GM23338 (cell line): Measurements from ENCODE around the gene LRCH3. TPM values are rescaled to one million over a fixed set of nuclear protein-coding genes. Genes with fewer than 3 reads are reported as not detected.

ENCODE experiments used
- ATAC-seq: fragments of 200-7000 bp; cut with Tn5 transposase; 3 replicates; pipeline ENCODE4 v1.9.1; 2020
- DNase-seq: peaks from one replicate; pipeline ENCODE4 v3.0.0-alpha.2; 2015; ENCODE audit warnings: low spot score
- H2AFZ ChIP-seq: fragments of 200-600 bp; sonication (generic); 2 replicates; pipeline ENCODE4 v1.8.0; 2016; ENCODE audit warnings: antibody characterized with exemption, mild to moderate bottlenecking, moderate library complexity
- H3F3A ChIP-seq: fragments of 200-600 bp; sonication (generic); replicated peaks from 2 replicates; pipeline ENCODE4 v1.8.0; 2017; ENCODE audit warnings: antibody characterized with exemption, mixed run types, low read depth
- H3K27ac ChIP-seq: fragments of 200-600 bp; sonication (generic); 2 replicates; pipeline ENCODE4 v1.6.1; 2016; ENCODE audit warnings: low read depth
- H3K27me3 ChIP-seq: fragments of 200-600 bp; sonication (generic); 2 replicates; pipeline ENCODE4 v1.8.0; 2016; ENCODE audit warnings: mild to moderate bottlenecking, mixed run types, moderate library complexity; ENCODE audit not compliant: insufficient read depth
- H3K36me3 ChIP-seq: fragments of 200-600 bp; sonication (generic); 2 replicates; pipeline ENCODE4 v1.8.0; 2016; ENCODE audit warnings: mild to moderate bottlenecking; ENCODE audit not compliant: insufficient read depth
- H3K4me1 ChIP-seq: fragments of 200-600 bp; sonication (generic); 2 replicates; pipeline ENCODE4 v1.8.0; 2016; ENCODE audit warnings: mild to moderate bottlenecking, moderate library complexity; ENCODE audit not compliant: insufficient read depth
- H3K4me2 ChIP-seq: fragments of 200-600 bp; sonication (generic); 2 replicates; pipeline ENCODE4 v1.7.1; 2017; ENCODE audit warnings: mixed run types
- H3K4me3 ChIP-seq: fragments of 200-600 bp; sonication (generic); 2 replicates; pipeline ENCODE4 v1.6.1; 2016; ENCODE audit warnings: mixed run types
- H3K79me2 ChIP-seq: fragments of 200-600 bp; sonication (generic); replicated peaks from 2 replicates; pipeline ENCODE4 v1.8.0; 2017; ENCODE audit warnings: mild to moderate bottlenecking; ENCODE audit not compliant: insufficient read depth
- H3K9me2 ChIP-seq: fragments of 200-600 bp; sonication (generic); 2 replicates; pipeline ENCODE4 v1.8.0; 2017; ENCODE audit not compliant: insufficient read depth
- H4K20me1 ChIP-seq: fragments of 200-600 bp; sonication (generic); replicated peaks from 2 replicates; pipeline ENCODE4 v1.8.0; 2017; ENCODE audit warnings: mild to moderate bottlenecking; ENCODE audit not compliant: insufficient read depth
- H3K27ac Mint-ChIP-seq: 2 replicates; pipeline ENCODE4 v1.8.0; 2020; ENCODE audit warnings: inconsistent platforms, mild to moderate bottlenecking, moderate library complexity, mixed read lengths
- H3K27me3 Mint-ChIP-seq: 3 replicates; pipeline ENCODE4 v1.8.0; 2022; ENCODE audit warnings: low read depth, mild to moderate bottlenecking, moderate library complexity, mixed read lengths, inconsistent platforms; ENCODE audit not compliant: insufficient read depth, poor library complexity
- H3K36me3 Mint-ChIP-seq: 3 replicates; pipeline ENCODE4 v1.8.0; 2021; ENCODE audit warnings: low read depth, mild to moderate bottlenecking, inconsistent platforms, moderate library complexity, mixed read lengths
- H3K4me1 Mint-ChIP-seq: 3 replicates; pipeline ENCODE4 v1.8.0; 2020; ENCODE audit warnings: mild to moderate bottlenecking, inconsistent platforms, mixed read lengths
- H3K4me3 Mint-ChIP-seq: 3 replicates; pipeline ENCODE4 v1.8.0; 2021; ENCODE audit warnings: moderate library complexity, mild to moderate bottlenecking, inconsistent platforms, mixed read lengths
- H3K9me3 Mint-ChIP-seq: 3 replicates; pipeline ENCODE4 v1.8.0; 2020; ENCODE audit warnings: moderate library complexity, mild to moderate bottlenecking, inconsistent platforms, mixed read lengths
- CREB1 ChIP-seq: fragments of 250-450 bp; sonication (Bioruptor Pico); IDR thresholded peaks from 2 replicates; pipeline ENCODE4 v1.5.0; 2020; ENCODE audit warnings: low read depth, mild to moderate bottlenecking, moderate library complexity
- EZH2phosphoT487 ChIP-seq: fragments of 200-600 bp; sonication (generic); IDR thresholded peaks from one replicate; pipeline ENCODE4 v1.8.1; 2018; ENCODE audit warnings: antibody characterized with exemption; ENCODE audit not compliant: unreplicated experiment
- JUNB ChIP-seq: IDR thresholded peaks from one replicate; pipeline ENCODE4 v1.6.1; 2016; ENCODE audit warnings: antibody characterized with exemption; ENCODE audit not compliant: unreplicated experiment
- POLR2AphosphoS5 ChIP-seq: IDR thresholded peaks from 2 replicates; pipeline ENCODE4 v1.6.1; 2016; ENCODE audit warnings: antibody characterized with exemption, low read depth
- polyA plus RNA-seq: library from polyadenylated mRNA; unstranded; fragments of >200 nt; fragmentation: Nextera tagmentation; extraction: Ambion mirVana; gene quantifications from 2 replicates; pipeline ENCODE4 v1.2.1, GENCODE V29; 2016
- total RNA-seq: library from RNA; depleted of rRNA; stranded (reverse); fragments of >200 nt; shearing (Covaris generic); gene quantifications from 2 replicates; pipeline ENCODE4 v1.2.3, GENCODE V29; 2014
- TF ChIP-seq, protein P1 (sequence below): fragments of 250-450 bp; sonication (Bioruptor Pico); IDR thresholded peaks from 2 replicates; pipeline ENCODE4 v1.5.0; 2020; ENCODE audit warnings: mild to moderate bottlenecking, moderate library complexity
- TF ChIP-seq, protein P2 (sequence below): IDR thresholded peaks from one replicate; pipeline ENCODE4 v1.6.1; 2018; ENCODE audit warnings: antibody characterized with exemption; ENCODE audit not compliant: unreplicated experiment

The LRCH3 gene
- total and polyA plus RNA-seq, 2 experiments from 2014 or later, result 22.9 to 60.0 TPM

DNA sequence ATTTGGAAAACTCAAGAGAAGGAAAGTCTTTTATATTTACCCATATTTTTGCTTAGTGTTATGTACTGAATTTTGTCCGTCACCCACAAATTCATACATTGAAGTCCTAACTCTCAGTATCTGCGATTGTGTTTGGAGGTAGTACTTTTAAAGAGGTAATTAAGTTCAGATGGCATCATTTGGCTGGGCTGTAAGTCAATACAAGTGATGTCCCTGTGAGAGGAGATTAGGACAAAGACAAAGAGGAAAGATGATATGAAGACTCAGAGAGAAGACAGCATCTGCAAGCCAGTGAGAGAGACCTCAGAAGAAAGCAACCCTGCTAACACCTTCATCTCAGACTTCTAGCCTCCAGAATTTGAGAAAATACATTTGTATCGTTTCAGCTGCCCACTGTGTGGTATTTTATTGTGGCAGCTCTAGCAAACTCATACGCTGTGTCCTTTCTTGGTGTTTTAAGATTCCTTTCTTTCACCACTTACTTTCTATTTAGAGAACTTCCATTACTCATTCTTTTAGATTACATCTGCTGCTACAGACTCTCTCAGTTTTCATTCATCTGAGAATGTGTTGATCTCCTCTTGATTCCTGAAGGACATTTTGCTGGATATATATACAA lies 17.0 kb downstream of the LRCH3 start:
- Mint-ChIP-seq H3K27ac (no peak overlapping the region), H3K4me3 (no peak overlapping the region), H3K9me3 (no peaks in the 10 kb centered on the region), H3K4me1 (peaks cover 6% of the 10 kb centered on the region), H3K36me3 (peaks cover 6% of the 10 kb centered on the region; the same call in 1 of the 3 replicates), H3K27me3 (no peaks in the 10 kb centered on the region)
- H3K9me2 ChIP-seq, result no peaks in the 10 kb centered on the region
- TF ChIP-seq, protein P1, sequence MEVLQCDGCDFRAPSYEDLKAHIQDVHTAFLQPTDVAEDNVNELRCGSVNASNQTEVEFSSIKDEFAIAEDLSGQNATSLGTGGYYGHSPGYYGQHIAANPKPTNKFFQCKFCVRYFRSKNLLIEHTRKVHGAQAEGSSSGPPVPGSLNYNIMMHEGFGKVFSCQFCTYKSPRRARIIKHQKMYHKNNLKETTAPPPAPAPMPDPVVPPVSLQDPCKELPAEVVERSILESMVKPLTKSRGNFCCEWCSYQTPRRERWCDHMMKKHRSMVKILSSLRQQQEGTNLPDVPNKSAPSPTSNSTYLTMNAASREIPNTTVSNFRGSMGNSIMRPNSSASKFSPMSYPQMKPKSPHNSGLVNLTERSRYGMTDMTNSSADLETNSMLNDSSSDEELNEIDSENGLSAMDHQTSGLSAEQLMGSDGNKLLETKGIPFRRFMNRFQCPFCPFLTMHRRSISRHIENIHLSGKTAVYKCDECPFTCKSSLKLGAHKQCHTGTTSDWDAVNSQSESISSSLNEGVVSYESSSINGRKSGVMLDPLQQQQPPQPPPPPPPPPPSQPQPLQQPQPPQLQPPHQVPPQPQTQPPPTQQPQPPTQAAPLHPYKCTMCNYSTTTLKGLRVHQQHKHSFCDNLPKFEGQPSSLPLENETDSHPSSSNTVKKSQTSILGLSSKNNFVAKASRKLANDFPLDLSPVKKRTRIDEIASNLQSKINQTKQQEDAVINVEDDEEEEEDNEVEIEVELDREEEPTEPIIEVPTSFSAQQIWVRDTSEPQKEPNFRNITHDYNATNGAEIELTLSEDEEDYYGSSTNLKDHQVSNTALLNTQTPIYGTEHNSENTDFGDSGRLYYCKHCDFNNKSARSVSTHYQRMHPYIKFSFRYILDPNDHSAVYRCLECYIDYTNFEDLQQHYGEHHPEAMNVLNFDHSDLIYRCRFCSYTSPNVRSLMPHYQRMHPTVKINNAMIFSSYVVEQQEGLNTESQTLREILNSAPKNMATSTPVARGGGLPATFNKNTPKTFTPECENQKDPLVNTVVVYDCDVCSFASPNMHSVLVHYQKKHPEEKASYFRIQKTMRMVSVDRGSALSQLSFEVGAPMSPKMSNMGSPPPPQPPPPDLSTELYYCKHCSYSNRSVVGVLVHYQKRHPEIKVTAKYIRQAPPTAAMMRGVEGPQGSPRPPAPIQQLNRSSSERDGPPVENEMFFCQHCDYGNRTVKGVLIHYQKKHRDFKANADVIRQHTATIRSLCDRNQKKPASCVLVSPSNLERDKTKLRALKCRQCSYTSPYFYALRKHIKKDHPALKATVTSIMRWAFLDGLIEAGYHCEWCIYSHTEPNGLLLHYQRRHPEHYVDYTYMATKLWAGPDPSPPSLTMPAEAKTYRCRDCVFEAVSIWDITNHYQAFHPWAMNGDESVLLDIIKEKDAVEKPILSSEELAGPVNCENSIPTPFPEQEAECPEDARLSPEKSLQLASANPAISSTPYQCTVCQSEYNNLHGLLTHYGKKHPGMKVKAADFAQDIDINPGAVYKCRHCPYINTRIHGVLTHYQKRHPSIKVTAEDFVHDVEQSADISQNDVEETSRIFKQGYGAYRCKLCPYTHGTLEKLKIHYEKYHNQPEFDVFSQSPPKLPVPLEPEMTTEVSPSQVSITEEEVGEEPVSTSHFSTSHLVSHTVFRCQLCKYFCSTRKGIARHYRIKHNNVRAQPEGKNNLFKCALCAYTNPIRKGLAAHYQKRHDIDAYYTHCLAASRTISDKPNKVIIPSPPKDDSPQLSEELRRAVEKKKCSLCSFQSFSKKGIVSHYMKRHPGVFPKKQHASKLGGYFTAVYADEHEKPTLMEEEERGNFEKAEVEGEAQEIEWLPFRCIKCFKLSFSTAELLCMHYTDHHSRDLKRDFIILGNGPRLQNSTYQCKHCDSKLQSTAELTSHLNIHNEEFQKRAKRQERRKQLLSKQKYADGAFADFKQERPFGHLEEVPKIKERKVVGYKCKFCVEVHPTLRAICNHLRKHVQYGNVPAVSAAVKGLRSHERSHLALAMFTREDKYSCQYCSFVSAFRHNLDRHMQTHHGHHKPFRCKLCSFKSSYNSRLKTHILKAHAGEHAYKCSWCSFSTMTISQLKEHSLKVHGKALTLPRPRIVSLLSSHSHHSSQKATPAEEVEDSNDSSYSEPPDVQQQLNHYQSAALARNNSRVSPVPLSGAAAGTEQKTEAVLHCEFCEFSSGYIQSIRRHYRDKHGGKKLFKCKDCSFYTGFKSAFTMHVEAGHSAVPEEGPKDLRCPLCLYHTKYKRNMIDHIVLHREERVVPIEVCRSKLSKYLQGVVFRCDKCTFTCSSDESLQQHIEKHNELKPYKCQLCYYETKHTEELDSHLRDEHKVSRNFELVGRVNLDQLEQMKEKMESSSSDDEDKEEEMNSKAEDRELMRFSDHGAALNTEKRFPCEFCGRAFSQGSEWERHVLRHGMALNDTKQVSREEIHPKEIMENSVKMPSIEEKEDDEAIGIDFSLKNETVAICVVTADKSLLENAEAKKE (CRISPR knock-in tag), result no peak
- no peak for TF ChIP-seq POLR2AphosphoS5
- no peak overlapping the region for H3K4me3 ChIP-seq
- peaks cover 43% of the 10 kb centered on the region for H4K20me1 ChIP-seq
- ATAC-seq, result no peak
- H3K27ac ChIP-seq, result 0 out of 2 replicates have a peak overlapping the region, but pooled peaks have one; percentile 1
- 0 out of 2 replicates have a peak, but pooled peaks cover 4% of the 10 kb centered on the region for H3K4me1 ChIP-seq
- H2AFZ ChIP-seq, result no peak overlapping the region
- peaks cover 96% of the 10 kb centered on the region for H3K79me2 ChIP-seq
- H3K4me2 ChIP-seq, result no peak overlapping the region
- no peaks in the 10 kb centered on the region for H3K27me3 ChIP-seq
- no peaks in the 10 kb centered on the region for H3F3A ChIP-seq
- no peaks in the 10 kb centered on the region for H3K36me3 ChIP-seq
- no peak for DNase-seq

- Mint-ChIP-seq H3K27me3 (peaks cover 2% of the 10 kb centered on the region), H3K4me1 (peaks cover 12% of the 10 kb centered on the region), H3K9me3 (no peaks in the 10 kb centered on the region; the same call in 2 of the 3 replicates), H3K27ac (peak overlapping the region; percentile 71), H3K4me3 (no peak overlapping the region), H3K36me3 (peaks cover 9% of the 10 kb centered on the region; the same call in 2 of the 3 replicates)
- no peaks in the 10 kb centered on the region for H3K9me2 ChIP-seq
- 0 out of 2 replicates have a peak overlapping the region, but pooled peaks have one; percentile 3 for H3K27ac ChIP-seq
- no peaks in the 10 kb centered on the region for H3K27me3 ChIP-seq
- DNase-seq (no peak), ATAC-seq (no peak)
- H3F3A ChIP-seq, result no peaks in the 10 kb centered on the region
- H3K36me3 ChIP-seq, result no peaks in the 10 kb centered on the region
- peaks cover 95% of the 10 kb centered on the region for H3K79me2 ChIP-seq
- no peak overlapping the region for H2AFZ ChIP-seq
- peaks cover 5% of the 10 kb centered on the region; the same call in 1 of the 2 replicates for H3K4me1 ChIP-seq
- H3K4me3 ChIP-seq, result no peak overlapping the region
- H3K4me2 ChIP-seq, result no peak overlapping the region
- peaks cover 34% of the 10 kb centered on the region for H4K20me1 ChIP-seq
- TF ChIP-seq EZH2phosphoT487 (no peak), JUNB (no peak), CREB1 (no peak), POLR2AphosphoS5 (no peak)
- TF ChIP-seq, protein P2, sequence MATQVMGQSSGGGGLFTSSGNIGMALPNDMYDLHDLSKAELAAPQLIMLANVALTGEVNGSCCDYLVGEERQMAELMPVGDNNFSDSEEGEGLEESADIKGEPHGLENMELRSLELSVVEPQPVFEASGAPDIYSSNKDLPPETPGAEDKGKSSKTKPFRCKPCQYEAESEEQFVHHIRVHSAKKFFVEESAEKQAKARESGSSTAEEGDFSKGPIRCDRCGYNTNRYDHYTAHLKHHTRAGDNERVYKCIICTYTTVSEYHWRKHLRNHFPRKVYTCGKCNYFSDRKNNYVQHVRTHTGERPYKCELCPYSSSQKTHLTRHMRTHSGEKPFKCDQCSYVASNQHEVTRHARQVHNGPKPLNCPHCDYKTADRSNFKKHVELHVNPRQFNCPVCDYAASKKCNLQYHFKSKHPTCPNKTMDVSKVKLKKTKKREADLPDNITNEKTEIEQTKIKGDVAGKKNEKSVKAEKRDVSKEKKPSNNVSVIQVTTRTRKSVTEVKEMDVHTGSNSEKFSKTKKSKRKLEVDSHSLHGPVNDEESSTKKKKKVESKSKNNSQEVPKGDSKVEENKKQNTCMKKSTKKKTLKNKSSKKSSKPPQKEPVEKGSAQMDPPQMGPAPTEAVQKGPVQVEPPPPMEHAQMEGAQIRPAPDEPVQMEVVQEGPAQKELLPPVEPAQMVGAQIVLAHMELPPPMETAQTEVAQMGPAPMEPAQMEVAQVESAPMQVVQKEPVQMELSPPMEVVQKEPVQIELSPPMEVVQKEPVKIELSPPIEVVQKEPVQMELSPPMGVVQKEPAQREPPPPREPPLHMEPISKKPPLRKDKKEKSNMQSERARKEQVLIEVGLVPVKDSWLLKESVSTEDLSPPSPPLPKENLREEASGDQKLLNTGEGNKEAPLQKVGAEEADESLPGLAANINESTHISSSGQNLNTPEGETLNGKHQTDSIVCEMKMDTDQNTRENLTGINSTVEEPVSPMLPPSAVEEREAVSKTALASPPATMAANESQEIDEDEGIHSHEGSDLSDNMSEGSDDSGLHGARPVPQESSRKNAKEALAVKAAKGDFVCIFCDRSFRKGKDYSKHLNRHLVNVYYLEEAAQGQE, result no peak
Observed at GRCh38 chr3:197809356-197810020, 18.4 kb downstream of the LRCH3 start.
